ENCODE data around the gene TFRC.
"Not testable (repeated sequence)": the region's sequence is repeated elsewhere in the genome, so short reads cannot be mapped to it uniquely, and the experiment has no call there.

TFRC gene

DNA sequence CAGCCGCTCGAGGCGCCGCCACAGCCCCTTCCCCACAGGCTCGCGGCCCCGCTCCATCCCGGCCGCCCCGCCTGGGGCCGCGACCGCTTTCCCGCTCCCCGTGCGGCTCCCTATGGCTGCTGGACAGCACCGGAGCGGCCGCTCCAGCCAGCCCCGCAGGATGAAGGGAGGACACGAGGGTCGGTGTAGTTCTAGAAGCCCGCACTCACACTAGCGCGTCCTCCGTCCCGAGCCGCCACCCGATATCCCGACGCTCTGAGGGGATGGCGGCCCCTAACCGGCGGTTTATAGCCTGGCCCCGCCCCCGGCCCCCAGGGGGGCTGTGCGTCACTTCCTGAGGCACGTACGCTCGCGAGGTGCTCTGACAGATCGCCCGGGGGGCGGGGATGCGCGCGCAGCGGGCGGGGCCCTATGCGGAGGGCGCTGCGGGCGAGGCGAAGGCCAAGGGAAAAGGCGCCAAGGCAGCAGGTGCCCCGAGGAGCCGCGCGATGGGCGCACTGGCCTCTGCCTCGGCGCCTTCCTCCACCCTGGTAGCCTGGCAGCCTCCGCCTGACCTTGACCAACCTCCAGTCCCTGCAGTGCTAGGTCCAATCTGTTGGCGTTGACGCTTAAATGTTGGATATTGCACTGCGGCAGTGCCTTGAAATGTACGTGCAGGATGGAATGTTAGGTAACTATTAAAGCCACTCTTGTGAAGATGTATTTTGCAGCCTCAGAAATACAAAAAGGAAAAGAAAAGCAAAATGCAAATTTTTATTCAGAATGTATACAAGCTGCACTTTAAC lies at the start of gene TFRC:
TFRC (minus strand) TSS at position 257 of the 785 bp plus-strand sequence. CDS start 4,991 bp downstream, outside the sequence.
- DNase-seq: peak; percentile 98

DNA sequence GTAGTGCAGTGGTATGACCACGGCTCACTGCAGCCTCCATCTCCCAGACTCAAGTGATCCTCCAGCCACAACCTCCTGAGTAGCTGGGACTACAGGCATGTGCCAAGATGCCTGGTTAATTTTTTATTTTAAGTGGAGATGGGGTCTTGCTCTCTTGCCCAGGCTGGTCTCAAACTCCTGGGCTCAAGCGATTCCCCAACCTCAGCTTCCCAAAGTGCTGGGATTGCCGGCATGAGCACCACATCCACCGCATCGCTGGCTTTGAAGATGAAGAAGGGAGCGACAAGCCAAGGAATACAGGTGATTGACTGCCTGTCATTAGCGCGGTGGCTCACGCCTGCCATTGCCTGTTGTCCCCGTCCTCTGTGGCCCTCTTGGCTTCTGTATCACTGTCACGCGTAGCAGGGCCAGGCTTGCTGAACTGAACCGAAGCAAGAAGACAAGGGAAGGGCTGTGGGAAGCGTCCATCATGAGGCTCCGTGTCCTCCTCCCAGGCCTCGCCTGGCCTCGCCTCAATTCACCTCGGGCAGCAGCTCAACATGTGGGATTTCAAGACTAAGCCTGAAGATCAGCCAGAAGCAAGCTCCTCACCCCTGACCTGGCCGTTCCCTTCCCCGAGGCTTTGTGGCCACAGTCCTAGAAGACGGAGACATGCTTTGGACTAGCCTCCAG lies 46.4 kb upstream of the TFRC start:
- DNase-seq: no peak

DNA sequence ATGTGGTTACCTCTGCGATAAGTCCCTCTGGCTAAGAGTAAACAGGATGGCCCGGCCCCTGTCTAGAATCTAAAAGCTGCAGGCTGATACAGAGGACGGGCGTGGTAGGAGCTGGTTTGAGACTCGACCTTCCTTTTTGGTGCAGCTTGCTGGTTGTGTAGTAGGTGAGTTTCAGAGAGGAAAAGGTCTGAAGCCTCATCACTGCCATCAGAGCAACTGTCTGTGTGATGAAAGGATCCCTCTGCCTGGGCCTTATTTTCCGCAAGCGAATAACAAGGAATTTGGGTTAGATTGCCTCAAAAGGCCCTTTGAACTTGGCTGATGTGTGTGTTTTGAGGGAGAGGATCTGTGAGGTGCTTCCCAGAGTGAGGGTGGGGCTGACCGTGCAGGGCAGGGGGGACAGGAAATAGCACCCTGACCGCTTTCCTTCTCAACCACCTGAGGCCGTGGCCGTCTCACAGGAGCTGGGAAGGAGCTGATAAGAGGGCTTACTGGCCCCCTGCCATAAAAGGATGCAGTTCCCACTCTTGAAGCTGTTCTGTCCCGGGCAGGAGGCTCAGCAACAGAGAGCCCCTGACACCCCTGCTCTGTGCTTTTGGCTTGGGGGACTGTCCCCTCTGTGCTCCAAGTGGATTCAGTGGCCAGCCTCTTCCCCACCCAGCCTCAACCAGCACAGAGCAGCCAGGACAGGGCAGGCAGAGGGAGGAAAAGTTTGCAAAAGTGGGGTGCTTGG lies 45.6 kb upstream of the TFRC start:
- DNase-seq: peak; percentile 34

DNA sequence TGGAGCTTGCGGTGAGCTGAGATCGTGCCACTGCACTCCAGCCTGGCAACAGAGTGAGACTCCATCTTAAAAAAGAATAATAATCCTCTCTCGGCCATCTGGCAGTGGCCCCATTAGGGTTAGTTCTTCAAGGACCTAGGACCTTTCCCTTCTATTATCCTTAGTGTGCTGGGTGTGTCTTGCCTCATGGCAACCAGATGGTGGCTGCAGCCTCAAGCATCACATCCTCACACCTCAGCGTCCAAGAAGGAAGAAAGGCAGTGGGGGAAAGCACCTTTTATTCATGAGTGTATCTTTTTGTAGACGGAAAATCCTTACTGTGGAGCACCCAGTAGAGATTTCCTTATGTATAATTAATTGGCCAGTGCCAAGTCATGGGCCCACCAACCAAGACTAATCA lies 42.7 kb upstream of the TFRC start:
- DNase-seq: no peak

DNA sequence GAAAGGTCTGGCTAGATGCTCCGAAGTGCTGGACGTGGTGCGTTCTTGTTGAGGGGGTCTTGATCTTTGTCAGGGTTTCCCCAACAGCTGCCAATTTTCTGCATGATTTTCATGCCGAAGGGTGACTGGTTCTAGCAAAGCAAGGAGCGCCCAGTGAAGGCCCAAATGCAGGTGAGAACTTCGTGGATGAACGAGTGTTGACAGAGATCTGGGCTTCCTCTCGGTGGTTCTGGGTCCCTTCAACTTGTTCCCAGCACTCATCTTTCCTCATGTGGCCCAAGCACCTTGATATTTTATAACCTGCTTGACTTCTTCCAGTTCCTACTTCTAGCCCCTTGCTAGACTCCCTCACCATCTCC lies 40.8 kb upstream of the TFRC start:
- no peak for DNase-seq

DNA sequence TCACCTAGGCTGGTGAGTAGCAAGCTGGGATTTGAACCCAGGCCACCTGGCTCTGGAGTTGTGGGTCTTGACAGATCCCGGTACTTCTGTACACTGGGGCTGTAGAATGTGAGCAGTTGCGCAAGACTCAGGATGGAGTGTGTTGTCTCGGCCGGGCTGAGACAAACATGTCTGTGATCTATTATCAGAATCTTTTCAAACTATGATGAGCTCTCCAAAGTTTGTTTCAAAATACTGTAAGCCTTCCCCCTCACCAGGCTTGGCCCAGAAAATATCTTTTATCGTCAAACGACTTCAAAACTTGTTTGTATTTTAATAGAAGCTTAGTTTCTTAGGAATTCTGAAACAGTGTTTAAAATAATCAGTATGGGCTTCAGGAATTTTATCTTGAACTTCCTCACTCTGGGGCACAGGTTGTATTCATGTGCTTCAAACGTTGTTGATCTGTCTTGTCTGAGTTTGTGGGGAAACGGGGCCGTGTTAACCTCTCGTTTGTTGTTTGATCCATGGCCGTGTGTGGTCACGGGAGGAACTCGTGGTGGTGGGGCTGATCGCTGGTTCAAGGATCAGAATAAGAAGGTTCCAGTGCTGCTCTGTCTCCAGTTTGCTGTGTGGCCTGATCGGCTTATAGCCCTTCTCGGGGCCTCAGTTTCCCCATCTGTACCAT lies 40.3 kb upstream of the TFRC start:
- no peak for DNase-seq

DNA sequence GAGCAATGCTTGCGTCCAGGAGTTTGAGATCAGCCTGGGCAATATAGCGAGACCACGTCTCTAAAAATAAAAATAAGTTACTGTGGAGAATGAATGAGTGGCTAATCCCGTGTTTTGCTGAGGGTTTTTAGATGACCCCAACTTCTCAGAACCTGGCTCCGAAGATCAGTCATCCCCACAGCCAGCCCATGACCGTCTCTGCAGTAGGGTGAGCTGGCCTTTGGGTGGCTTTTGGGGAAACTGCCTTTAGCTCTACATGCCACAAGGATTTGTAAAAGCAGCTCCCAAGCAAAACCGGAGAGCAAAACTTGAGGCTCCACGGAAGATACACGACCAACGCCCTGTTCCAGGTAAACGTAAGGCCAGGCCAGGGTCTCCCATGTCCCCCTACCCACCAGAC lies 39.2 kb upstream of the TFRC start:
- no peak for DNase-seq

DNA sequence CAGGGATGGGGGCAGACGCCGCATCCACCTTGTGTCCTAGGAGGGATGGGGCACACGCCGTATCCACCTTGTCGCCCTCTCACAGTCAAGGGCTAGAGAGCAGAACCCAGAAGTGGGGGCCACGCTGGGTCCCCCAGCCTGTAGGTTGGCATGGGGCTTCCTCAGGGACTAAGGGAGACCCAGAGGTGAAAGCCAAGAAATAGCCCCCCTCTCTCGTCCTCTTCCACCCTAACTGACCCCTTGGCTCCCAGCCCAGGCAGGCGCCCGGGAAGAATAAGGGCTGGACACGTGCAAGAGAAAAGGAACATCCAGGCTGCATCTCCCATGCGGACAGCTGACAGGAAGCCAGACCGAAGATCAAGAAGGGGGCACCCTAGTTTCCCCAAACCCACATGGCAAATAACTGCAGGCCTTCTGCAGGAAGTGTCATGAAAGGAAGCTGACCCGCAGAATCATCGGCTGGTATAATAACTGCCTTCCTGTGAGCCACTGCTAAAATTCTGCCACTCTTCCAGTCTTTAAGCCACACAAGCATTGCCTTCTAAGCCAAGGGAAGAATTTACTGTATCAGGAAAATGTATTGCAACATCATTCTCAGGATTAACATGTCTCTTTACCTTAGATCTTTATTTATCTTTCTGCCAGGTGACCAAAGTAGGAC lies 38.5 kb upstream of the TFRC start:
- peak; percentile 22 for DNase-seq

DNA sequence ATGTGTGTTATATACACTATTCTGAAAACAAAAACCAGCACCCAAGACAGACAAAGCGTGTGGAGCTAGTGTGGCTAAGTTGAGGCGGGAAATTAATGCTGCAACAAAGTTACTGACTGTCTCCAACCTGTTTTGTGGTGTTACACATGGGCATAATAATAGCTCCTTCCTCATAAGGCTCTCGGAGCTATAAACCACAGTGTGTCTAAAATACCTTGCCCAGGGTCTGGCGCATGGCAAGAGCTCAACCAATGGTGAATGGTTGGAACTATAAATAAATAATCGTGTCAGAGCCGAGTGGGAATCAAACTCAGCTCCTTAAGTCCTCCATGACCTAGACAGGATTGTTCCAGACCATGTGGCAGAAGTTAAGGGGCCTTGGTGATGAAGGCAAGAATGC lies 35.9 kb upstream of the TFRC start:
- no peak for DNase-seq

DNA sequence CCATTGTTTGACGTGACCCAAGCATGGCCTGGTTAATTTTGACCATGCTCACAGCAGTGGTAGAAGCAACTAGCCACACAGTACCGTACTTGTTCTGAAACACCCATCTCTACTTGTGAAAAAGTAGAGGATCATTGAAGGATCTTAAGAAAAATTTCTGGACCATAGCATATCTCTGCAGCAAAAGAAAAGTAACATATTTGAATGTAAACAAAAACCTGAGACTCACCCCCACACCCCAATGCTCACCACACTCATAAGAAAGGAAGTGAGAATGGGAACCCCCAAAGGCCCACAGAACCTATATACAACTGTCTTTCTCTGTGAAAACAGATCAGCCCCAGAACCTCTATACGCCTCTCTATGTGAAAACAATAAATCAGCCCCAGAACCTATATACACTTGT lies 33.8 kb upstream of the TFRC start:
- DNase-seq: no peak

DNA sequence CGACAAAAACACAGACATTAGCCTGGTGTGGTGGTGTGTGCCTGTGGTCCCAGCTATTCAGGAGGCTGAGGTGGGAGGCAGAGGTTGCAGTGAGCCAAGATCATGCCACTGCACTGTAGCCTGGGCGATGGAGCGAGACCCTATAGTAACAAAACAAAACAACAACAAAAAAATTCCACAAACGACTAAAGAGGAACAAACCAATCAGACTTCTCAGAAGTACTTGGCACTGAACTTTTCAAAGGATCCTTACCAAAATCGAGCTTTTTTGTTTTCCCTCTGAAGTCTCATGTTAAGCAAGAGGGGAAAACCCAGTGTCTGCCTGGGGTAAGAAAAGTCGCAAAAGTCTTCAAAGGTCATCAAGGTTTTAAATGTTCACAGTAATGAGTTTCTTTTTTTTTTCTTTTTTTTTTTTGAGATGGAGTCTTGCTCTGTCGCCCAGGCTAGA lies 30.1 kb upstream of the TFRC start:
- DNase-seq: no peak

DNA sequence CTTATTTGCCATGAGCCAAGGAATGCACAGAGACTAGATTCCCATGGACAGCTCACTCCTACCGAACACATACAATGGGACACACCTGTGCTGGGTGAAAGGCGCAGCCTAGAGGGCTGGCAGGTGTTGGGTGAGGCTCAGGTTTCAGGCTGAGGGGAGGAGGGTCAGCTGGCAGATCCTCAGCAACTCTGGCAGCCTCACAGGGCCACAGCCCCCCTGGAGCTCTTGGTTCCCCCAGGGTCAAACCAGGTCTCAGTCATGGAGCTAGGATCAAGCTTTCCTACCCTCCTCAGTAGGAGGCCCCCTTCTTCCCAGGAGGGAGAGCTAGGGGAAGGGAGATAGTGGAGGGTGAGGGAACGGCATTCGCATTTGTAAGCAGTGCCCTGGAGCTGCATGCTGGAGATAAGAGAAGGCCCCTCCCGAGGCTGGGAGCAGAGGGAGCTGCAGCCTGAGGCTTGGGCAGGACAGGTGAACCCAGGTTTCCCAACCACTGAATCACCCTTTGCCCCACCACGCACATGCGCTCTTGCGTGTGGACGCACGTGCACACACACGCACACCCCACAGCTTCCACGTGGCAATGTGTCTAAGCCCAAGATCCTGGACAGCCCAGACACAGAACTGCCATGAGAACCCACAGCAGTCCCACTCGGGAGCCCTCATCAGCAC lies 26.3 kb upstream of the TFRC start:
- no peak for DNase-seq

DNA sequence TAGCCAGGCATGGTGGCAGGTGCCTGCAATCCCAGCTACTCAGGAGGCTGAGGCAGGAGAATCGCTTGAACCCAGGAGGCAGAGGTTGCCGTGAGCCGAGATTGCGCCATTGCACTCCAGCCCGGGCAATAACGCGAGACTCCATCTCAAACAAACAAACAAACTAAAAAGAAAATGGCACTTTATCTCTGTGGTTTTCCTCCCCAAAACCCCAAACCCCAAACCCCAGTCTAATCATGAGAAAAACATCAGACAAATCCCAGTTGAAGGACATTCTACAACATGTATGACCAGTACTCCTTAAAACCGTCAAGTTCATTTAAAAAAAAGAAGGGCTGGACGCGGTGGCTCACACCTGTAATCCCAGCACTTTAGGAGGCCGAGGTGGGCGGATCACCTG lies 22.8 kb upstream of the TFRC start:
- not testable (repeated sequence) for DNase-seq

DNA sequence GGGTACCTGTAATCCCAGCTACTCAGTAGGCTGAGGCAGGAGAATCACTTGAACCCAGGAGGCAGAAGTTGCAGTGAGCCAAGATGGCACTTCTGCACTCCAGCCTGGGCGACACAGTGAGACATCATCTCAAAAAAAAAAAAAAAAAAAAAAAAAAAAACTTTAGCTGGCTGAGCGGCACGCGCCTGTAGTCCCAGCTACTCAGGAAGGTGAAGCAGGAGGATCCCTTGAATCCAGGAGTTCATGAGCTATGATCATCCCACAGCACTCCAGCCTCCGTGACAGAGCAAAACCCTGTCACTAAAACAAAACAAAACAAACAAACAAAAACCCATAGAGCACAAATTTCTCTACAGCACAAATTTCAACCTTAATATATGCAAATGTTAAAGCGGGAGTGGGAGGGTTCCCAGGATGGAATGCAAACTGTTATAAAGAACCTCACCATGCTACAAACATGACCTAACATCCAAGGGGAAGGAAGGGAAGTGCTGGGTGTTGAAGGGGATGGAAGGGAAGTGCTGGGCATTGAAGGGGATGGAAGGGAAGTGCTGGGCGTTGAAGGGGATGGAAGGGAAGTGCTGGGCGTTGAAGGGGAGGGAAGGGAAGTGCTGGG lies 16.6 kb upstream of the TFRC start:
- not testable (repeated sequence) for DNase-seq

DNA sequence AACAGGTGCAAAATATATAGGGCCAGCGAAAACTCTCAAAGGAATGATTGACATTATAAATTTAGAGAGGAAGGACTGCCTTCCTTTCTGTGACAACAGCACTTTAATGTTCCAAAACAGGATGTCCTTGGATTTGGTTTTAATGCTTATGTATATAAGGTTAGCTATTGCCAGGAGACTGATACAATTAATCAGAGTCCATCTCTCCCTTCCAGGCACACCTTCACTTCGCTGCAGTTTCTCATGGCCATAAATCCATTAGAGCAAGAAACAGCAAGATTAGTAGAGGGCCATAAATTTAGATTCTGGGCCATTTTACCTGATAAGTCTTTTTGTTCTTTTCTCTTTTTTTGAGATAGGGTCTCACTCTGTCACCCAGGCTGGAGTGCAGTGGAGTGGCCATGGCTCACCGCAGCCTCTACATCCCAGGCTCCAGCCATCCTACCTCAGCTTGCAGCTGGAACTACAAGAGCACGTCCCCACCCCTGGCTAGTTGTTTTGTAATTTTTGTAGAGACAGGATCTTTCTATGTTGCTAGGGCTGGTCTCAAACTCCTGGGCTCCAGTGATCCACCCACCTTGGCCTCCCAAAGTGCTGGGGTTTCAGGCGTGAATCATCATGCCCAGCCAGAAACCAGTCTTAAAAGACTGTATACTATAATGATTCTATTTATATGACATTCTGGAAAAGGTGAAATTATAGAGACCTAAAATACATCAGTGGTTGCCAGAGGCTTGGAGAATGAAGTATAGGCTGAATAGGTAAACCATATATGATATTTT lies 15.7 kb upstream of the TFRC start:
- DNase-seq: no peak

DNA sequence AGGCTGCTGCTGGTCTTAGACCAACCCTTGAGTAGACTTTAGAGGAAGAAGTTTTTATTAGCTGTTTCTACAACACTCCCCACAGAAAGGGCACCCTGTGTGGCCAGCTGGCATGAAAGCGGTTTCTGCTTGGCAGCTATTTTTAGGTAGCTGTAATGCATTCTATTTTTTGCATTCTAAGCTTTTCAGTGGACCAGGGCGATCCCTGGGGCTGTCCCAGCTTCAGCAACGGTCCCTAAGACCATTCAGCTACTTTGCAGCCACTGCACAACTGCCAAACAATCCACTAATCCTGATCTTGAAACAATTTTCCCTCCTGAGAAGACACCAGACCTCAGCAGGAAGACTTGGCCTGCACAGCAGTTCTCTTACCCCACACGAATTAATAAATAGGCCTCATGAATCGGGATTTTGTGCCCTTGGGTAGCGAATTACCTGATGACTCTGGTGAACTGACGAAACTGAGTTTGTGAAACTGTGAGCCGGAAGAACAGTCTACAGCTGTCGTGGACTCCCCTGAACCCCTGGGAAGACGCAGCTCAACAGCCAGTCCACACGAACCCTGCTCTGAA lies 14.6 kb upstream of the TFRC start:
- DNase-seq: no peak

DNA sequence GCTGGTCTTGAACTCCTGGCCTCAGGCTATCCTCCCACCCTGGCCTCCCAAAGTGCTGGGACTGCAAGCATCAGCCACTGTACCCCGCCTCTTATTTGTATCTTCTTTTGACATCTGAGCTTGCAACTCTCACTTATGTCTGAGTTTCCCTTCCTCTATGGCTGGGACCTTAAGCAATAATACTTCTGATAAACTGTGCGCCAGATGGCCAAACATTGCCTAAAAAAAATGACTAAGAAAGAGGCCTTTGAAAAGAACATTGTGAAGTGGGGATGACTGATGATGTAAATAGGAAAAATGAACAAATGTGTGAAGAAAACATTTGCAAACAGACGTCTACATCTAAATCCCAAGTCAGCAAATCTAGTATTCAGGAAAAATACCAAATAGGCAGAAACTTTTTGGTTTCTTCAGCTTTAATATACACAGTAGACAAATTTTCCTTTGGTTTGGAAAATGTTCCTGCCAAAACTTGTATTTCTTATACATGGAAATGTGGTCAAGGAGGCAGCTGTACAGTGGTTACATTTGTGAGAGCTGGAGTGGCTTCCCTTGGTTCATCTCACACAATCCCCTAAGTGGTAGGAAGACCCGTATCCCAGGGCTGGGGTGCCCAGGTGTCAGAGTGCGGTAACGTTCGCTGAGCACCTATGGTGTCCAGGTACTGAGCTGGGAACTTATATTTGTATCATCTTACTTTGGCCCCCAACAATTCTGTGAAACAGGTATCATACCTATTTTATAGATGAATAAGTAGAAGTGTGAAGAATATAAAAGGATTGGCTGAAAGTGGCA lies 11.6 kb upstream of the TFRC start:
- DNase-seq: no peak

DNA sequence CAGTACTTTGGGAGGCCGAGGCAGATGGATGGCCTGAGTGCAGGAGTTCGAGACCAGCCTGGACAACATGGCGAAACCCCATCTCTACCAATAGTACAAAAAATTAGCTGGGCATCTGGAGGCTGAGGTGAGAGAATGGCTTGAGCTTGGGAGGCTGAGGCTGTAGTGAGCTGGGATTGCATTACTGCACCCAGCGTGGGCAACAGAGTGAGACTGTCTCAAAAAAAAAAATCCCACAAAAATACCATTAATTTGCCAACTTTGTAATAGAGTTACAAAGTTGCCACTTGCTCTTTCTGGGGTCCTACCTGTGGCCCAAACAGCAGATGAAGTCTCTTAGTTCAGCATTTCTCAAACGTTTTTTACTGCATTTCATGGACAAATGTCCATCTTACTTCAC lies 6.0 kb upstream of the TFRC start:
- DNase-seq: no peak

DNA sequence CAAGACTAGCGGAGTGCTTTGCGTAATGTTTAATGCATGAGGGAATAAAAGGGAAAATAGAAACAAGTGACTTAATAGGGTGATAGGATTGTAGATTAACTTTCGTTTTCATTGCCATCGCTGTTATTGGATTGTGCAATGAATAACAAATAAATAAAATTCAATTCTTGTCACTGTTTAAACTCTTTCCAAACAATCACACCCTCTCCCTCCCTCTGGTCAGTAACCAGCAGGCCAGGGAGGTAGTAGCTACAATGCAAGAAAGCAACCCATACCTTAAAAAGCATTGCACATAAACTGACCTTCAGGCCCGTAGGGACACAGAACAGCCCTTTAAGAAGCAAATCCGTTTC lies 705 bp upstream of the TFRC start:
- DNase-seq: no peak
